ENCODE data around the gene PDZRN3.

Gene PDZRN3

GRCh38 chr3:73653877-73654276, 29.1 kb upstream of the PDZRN3 start:
- CTCF ChIA-PET, result no interaction called here
- no peak for DNase-seq (ENCODE audit: extremely low spot score)
- no peak for TF ChIP-seq PKNOX1 (IDR thresholded peaks at IDR 0.05)
- no peak for TF ChIP-seq LEF1 (IDR thresholded peaks at IDR 0.05; ENCODE audit: borderline replicate concordance)
- TF ChIP-seq FOXA1 (IDR thresholded peaks at IDR 0.05), result no peak
- TF ChIP-seq ELF4 (IDR thresholded peaks at IDR 0.05), result no peak
- TF ChIP-seq TARDBP (IDR thresholded peaks at IDR 0.05), result no peak
- TF ChIP-seq BHLHE40 (IDR thresholded peaks at IDR 0.05; ENCODE audit: borderline replicate concordance), result no peak
- TF ChIP-seq HDGF (IDR thresholded peaks at IDR 0.05; ENCODE audit: borderline replicate concordance), result no peak
- TF ChIP-seq CTBP1 (IDR thresholded peaks at IDR 0.05; ENCODE audit: borderline replicate concordance), result no peak
- POLR2A ChIA-PET, result no interaction called here

GRCh38 chr3:73653351-73653750, 28.6 kb upstream of the PDZRN3 start:
- ChIA-PET CTCF (no interaction called here), POLR2A (no interaction called here)
- no peak for TF ChIP-seq L3MBTL2 (conservative IDR thresholded peaks at IDR 0.05)
- no peak for TF ChIP-seq FOXK2 (IDR thresholded peaks at IDR 0.05)
- no peak for TF ChIP-seq NFRKB (IDR thresholded peaks at IDR 0.05)
- no peak for TF ChIP-seq TARDBP (IDR thresholded peaks at IDR 0.05)
- TF ChIP-seq CTBP1 (IDR thresholded peaks at IDR 0.05; ENCODE audit: borderline replicate concordance), result no peak
- TF ChIP-seq LEF1 (IDR thresholded peaks at IDR 0.05; ENCODE audit: borderline replicate concordance), result no peak
- no peak for TF ChIP-seq FOXA1 (IDR thresholded peaks at IDR 0.05)
- no peak for TF ChIP-seq SP1 (IDR thresholded peaks at IDR 0.05)
- TF ChIP-seq ARNT (IDR thresholded peaks at IDR 0.05), result no peak
- no peak for TF ChIP-seq SUZ12 (IDR thresholded peaks at IDR 0.05)
- TF ChIP-seq HDGF (IDR thresholded peaks at IDR 0.05; ENCODE audit: borderline replicate concordance), result no peak
- no peak for DNase-seq (ENCODE audit: extremely low spot score)

GRCh38 chr3:73652896-73653295, 28.2 kb upstream of the PDZRN3 start:
- no peak for DNase-seq (ENCODE audit: extremely low spot score)
- CTCF ChIA-PET, result interaction anchor here (0.6 kb wide), 1 partner anchor 205 kb away, joined by 4 read pairs; no protein-coding TSS in a partner anchor
- POLR2A ChIA-PET, result no interaction called here
- TF ChIP-seq BHLHE40 (IDR thresholded peaks at IDR 0.05; ENCODE audit: borderline replicate concordance) (no peak), FOXA1 (IDR thresholded peaks at IDR 0.05) (no peak), LEF1 (IDR thresholded peaks at IDR 0.05; ENCODE audit: borderline replicate concordance) (no peak), HDGF (IDR thresholded peaks at IDR 0.05; ENCODE audit: borderline replicate concordance) (no peak), FOXM1 (IDR thresholded peaks at IDR 0.05; ENCODE audit: borderline replicate concordance) (no peak), SP1 (IDR thresholded peaks at IDR 0.05) (no peak), PKNOX1 (IDR thresholded peaks at IDR 0.05) (no peak), NFRKB (IDR thresholded peaks at IDR 0.05) (no peak), ZNF384 (IDR thresholded peaks at IDR 0.05) (no peak), TARDBP (IDR thresholded peaks at IDR 0.05) (no peak), ELF4 (IDR thresholded peaks at IDR 0.05) (no peak), SUZ12 (IDR thresholded peaks at IDR 0.05) (no peak), L3MBTL2 (conservative IDR thresholded peaks at IDR 0.05) (no peak), FOXK2 (IDR thresholded peaks at IDR 0.05) (no peak), CTBP1 (IDR thresholded peaks at IDR 0.05; ENCODE audit: borderline replicate concordance) (no peak)

GRCh38 chr3:73637042-73637441, 12.3 kb upstream of the PDZRN3 start:
- ChIA-PET CTCF (no interaction called here), POLR2A (no interaction called here)
- DNase-seq (ENCODE audit: extremely low spot score), result no peak
- TF ChIP-seq SP1 (IDR thresholded peaks at IDR 0.05) (no peak), TARDBP (IDR thresholded peaks at IDR 0.05) (no peak), CTBP1 (IDR thresholded peaks at IDR 0.05; ENCODE audit: borderline replicate concordance) (no peak), SUZ12 (IDR thresholded peaks at IDR 0.05) (no peak), LEF1 (IDR thresholded peaks at IDR 0.05; ENCODE audit: borderline replicate concordance) (no peak)

GRCh38 chr3:73635254-73635653, 10.5 kb upstream of the PDZRN3 start:
- TF ChIP-seq FOXA1 (IDR thresholded peaks at IDR 0.05) (no peak), ZNF384 (IDR thresholded peaks at IDR 0.05) (no peak), FOXM1 (IDR thresholded peaks at IDR 0.05; ENCODE audit: borderline replicate concordance) (no peak), BHLHE40 (IDR thresholded peaks at IDR 0.05; ENCODE audit: borderline replicate concordance) (no peak), L3MBTL2 (conservative IDR thresholded peaks at IDR 0.05) (no peak)
- no peak for DNase-seq (ENCODE audit: extremely low spot score)
- POLR2A ChIA-PET, result no interaction called here
- CTCF ChIA-PET, result no interaction called here

- no peak for DNase-seq (ENCODE audit: extremely low spot score)
- TF ChIP-seq ARNT (IDR thresholded peaks at IDR 0.05) (no peak), TARDBP (IDR thresholded peaks at IDR 0.05) (no peak), BHLHE40 (IDR thresholded peaks at IDR 0.05; ENCODE audit: borderline replicate concordance) (no peak), SP1 (IDR thresholded peaks at IDR 0.05) (no peak), ELF4 (IDR thresholded peaks at IDR 0.05) (no peak), PKNOX1 (IDR thresholded peaks at IDR 0.05) (no peak), FOXM1 (IDR thresholded peaks at IDR 0.05; ENCODE audit: borderline replicate concordance) (no peak), FOXK2 (IDR thresholded peaks at IDR 0.05) (no peak), L3MBTL2 (conservative IDR thresholded peaks at IDR 0.05) (no peak), ZNF384 (IDR thresholded peaks at IDR 0.05) (no peak), CTBP1 (IDR thresholded peaks at IDR 0.05; ENCODE audit: borderline replicate concordance) (no peak)
- POLR2A ChIA-PET, result no interaction called here
- CTCF ChIA-PET, result no interaction called here
Observed at GRCh38 chr3:73633916-73634344, 9.2 kb upstream of the PDZRN3 start.

- CTCF ChIA-PET, result no interaction called here
- POLR2A ChIA-PET, result no interaction called here
- no peak for TF ChIP-seq HDGF (IDR thresholded peaks at IDR 0.05; ENCODE audit: borderline replicate concordance)
- no peak for TF ChIP-seq NFRKB (IDR thresholded peaks at IDR 0.05)
- TF ChIP-seq LEF1 (IDR thresholded peaks at IDR 0.05; ENCODE audit: borderline replicate concordance), result no peak
- no peak for TF ChIP-seq ARNT (IDR thresholded peaks at IDR 0.05)
- no peak for TF ChIP-seq SP1 (IDR thresholded peaks at IDR 0.05)
- no peak for TF ChIP-seq PKNOX1 (IDR thresholded peaks at IDR 0.05)
- TF ChIP-seq CTBP1 (IDR thresholded peaks at IDR 0.05; ENCODE audit: borderline replicate concordance), result no peak
- TF ChIP-seq FOXK2 (IDR thresholded peaks at IDR 0.05), result no peak
- TF ChIP-seq L3MBTL2 (conservative IDR thresholded peaks at IDR 0.05), result no peak
- no peak for TF ChIP-seq FOXM1 (IDR thresholded peaks at IDR 0.05; ENCODE audit: borderline replicate concordance)
- no peak for TF ChIP-seq SUZ12 (IDR thresholded peaks at IDR 0.05)
- no peak for TF ChIP-seq TARDBP (IDR thresholded peaks at IDR 0.05)
- TF ChIP-seq FOXA1 (IDR thresholded peaks at IDR 0.05), result no peak
- TF ChIP-seq ELF4 (IDR thresholded peaks at IDR 0.05), result no peak
- DNase-seq (ENCODE audit: extremely low spot score), result no peak
Observed at GRCh38 chr3:73633453-73633852, 8.7 kb upstream of the PDZRN3 start.
